ENCODE results near the gene GSTP1. TPM values are rescaled to one million over a fixed set of nuclear protein-coding genes. Genes with fewer than 3 reads are reported as not detected.

The GSTP1 gene
- total RNA-seq, 4 donors from 2014 or later, result 399 to 826 (median 474) TPM

GRCh38 chr11:67606492-67607295 lies 23.1 kb downstream of the GSTP1 start, which contains the start of gene NDUFV1:
Gene NDUFV1, plus strand, starts transcription at chr11:67606936. Its CDS starts 69 bp downstream, at chr11:67607005.
- TF ChIP-seq, protein P1, sequence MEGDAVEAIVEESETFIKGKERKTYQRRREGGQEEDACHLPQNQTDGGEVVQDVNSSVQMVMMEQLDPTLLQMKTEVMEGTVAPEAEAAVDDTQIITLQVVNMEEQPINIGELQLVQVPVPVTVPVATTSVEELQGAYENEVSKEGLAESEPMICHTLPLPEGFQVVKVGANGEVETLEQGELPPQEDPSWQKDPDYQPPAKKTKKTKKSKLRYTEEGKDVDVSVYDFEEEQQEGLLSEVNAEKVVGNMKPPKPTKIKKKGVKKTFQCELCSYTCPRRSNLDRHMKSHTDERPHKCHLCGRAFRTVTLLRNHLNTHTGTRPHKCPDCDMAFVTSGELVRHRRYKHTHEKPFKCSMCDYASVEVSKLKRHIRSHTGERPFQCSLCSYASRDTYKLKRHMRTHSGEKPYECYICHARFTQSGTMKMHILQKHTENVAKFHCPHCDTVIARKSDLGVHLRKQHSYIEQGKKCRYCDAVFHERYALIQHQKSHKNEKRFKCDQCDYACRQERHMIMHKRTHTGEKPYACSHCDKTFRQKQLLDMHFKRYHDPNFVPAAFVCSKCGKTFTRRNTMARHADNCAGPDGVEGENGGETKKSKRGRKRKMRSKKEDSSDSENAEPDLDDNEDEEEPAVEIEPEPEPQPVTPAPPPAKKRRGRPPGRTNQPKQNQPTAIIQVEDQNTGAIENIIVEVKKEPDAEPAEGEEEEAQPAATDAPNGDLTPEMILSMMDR (IDR thresholded peaks at IDR 0.05; ENCODE audit: low read depth), result no peak

DNA sequence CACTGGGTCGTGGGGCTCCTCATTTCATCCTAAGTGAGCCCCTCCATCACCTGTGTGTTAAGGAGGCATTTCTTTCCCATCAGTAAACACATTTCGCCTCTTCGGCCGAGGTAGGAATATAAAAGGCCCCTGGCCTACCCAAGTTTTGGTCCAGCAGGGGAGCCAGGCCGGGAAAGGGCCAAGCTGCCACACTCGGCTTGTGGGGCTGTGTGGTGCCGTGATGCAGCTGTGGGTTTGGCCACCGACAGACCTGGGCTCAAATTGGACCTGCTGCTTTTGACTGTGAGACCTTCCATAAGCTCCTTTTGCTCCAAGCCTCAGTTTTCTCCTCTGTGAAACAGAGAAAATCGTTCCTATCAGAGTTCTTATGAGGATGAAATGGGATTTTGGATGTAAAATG lies 23.9 kb downstream of the GSTP1 start:
- TF ChIP-seq, protein P1 (IDR thresholded peaks at IDR 0.05; ENCODE audit: low read depth), result no peak

GRCh38 chr11:67608486-67608885 lies 24.9 kb downstream of the GSTP1 start:
- TF ChIP-seq, protein P1 (IDR thresholded peaks at IDR 0.05; ENCODE audit: low read depth), result no peak

DNA sequence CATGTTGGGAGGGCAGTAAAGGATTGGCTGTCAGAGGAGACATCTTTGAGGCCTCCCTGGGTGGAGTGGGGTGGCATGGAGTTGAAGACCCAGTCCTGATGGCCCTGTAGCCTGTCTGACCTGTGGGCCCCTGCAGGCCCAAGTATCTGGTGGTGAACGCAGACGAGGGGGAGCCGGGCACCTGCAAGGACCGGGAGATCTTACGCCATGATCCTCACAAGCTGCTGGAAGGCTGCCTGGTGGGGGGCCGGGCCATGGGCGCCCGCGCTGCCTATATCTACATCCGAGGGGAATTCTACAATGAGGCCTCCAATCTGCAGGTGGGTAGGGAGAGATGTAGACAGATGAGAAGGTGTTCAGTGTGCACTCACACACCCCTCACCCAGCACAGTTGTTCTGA lies 25.7 kb downstream of the GSTP1 start:
- TF ChIP-seq, protein P1 (IDR thresholded peaks at IDR 0.05; ENCODE audit: low read depth), result no peak

- TF ChIP-seq, protein P1 (IDR thresholded peaks at IDR 0.05; ENCODE audit: low read depth), result no peak
Observed at GRCh38 chr11:67610302-67610868, 26.8 kb downstream of the GSTP1 start.

DNA sequence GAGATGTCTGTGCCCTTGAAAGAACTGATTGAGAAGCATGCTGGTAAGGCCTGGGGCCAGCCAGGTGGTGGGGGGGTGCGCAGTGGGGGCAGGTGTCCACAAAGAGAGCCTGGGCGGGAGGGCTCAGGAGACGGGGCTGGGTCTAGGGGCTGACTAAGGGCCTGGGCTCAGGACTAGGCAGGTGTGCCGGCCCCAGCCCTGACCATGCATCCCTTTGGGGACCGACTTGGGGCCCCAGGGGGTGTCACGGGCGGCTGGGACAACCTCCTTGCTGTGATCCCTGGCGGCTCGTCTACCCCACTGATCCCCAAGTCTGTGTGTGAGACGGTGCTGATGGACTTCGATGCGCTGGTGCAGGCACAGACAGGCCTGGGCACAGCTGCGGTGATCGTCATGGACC lies 27.6 kb downstream of the GSTP1 start:
- TF ChIP-seq, protein P1 (IDR thresholded peaks at IDR 0.05; ENCODE audit: low read depth), result no peak

All from subcutaneous adipose tissue (tissue), 4 donors.